ENCODE data around the gene PVR.

GRCh38 chr19:44700547-44700946 is 56.8 kb downstream of the PVR start:
- TF ChIP-seq PATZ1 (CRISPR knock-in tag; IDR thresholded peaks at IDR 0.05; ENCODE audit: borderline replicate concordance) (no peak), CSDC2 (CRISPR knock-in tag; IDR thresholded peaks at IDR 0.05) (no peak), TOX (CRISPR knock-in tag; IDR thresholded peaks at IDR 0.05; ENCODE audit: borderline replicate concordance) (no peak), PPARA (CRISPR knock-in tag; IDR thresholded peaks at IDR 0.05; ENCODE audit: borderline replicate concordance) (no peak), TSHZ2 (CRISPR knock-in tag; IDR thresholded peaks at IDR 0.05) (no peak), OSR1 (CRISPR knock-in tag; IDR thresholded peaks at IDR 0.05) (no peak), ZFP3 (CRISPR knock-in tag; IDR thresholded peaks at IDR 0.05) (no peak)
- TF ChIP-seq, protein P1, sequence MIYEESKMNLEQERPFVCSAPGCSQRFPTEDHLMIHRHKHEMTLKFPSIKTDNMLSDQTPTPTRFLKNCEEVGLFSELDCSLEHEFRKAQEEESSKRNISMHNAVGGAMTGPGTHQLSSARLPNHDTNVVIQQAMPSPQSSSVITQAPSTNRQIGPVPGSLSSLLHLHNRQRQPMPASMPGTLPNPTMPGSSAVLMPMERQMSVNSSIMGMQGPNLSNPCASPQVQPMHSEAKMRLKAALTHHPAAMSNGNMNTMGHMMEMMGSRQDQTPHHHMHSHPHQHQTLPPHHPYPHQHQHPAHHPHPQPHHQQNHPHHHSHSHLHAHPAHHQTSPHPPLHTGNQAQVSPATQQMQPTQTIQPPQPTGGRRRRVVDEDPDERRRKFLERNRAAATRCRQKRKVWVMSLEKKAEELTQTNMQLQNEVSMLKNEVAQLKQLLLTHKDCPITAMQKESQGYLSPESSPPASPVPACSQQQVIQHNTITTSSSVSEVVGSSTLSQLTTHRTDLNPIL (CRISPR knock-in tag; IDR thresholded peaks at IDR 0.05; ENCODE audit: low read depth) = no peak

Data from SK-N-SH treated with all-trans-retinoic acid at 6 μM for 48 hours (cell line).